ENCODE results near the gene SEC31A.
A peak's percentile ranks its signal among the peaks of the same experiment; 100 is the strongest.
"Not testable (repeated sequence)": the region's sequence is repeated elsewhere in the genome, so short reads cannot be mapped to it uniquely, and the experiment has no call there.

SEC31A gene

GRCh38 chr4:82825425-82825824 lies 65.5 kb downstream of the SEC31A start:
- no peak for DNase-seq (ENCODE audit: low spot score)

- no peak for DNase-seq (ENCODE audit: low spot score)
Measured at GRCh38 chr4:82823062-82823461, 67.9 kb downstream of the SEC31A start.

- DNase-seq (ENCODE audit: low spot score): no peak
Measured at GRCh38 chr4:82820689-82821088, 70.3 kb downstream of the SEC31A start.

- no peak for DNase-seq (ENCODE audit: low spot score)
Measured at GRCh38 chr4:82818664-82819662, 72.0 kb downstream of the SEC31A start.

GRCh38 chr4:82816874-82817273 lies 74.1 kb downstream of the SEC31A start:
- DNase-seq (ENCODE audit: low spot score): not testable (repeated sequence)

- DNase-seq (ENCODE audit: low spot score): no peak
Measured at GRCh38 chr4:82814034-82814433, 76.9 kb downstream of the SEC31A start.

GRCh38 chr4:82811838-82812341 lies 79.1 kb downstream of the SEC31A start:
- no peak for DNase-seq (ENCODE audit: low spot score)

- no peak for DNase-seq (ENCODE audit: low spot score)
Measured at GRCh38 chr4:82811392-82811791, 79.6 kb downstream of the SEC31A start.

- peak; percentile 17 for DNase-seq (ENCODE audit: low spot score)
Measured at GRCh38 chr4:82810176-82810575, 80.8 kb downstream of the SEC31A start.

GRCh38 chr4:82809619-82810018 lies 81.3 kb downstream of the SEC31A start:
- DNase-seq (ENCODE audit: low spot score): no peak

- no peak for DNase-seq (ENCODE audit: low spot score)
Measured at GRCh38 chr4:82803746-82804145, 87.2 kb downstream of the SEC31A start.

GRCh38 chr4:82802911-82803310 lies 88.0 kb downstream of the SEC31A start:
- no peak for DNase-seq (ENCODE audit: low spot score)

- DNase-seq (ENCODE audit: low spot score): peak; percentile 38
Measured at GRCh38 chr4:82801910-82802521, 88.9 kb downstream of the SEC31A start.

- no peak for DNase-seq (ENCODE audit: low spot score)
Measured at GRCh38 chr4:82799006-82799881, 91.7 kb downstream of the SEC31A start.

GRCh38 chr4:82798168-82799005 lies 92.6 kb downstream of the SEC31A start, which contains the start of gene SCD5:
SCD5 (minus strand) TSS chr4:82798796; CDS start chr4:82798537, 259 bp downstream.
- peak; percentile 89 for DNase-seq (ENCODE audit: low spot score)

- DNase-seq (ENCODE audit: low spot score): peak; percentile 50
Measured at GRCh38 chr4:82797405-82798111, 93.4 kb downstream of the SEC31A start.

GRCh38 chr4:82797040-82797404 lies 93.9 kb downstream of the SEC31A start:
- peak; percentile 50 for DNase-seq (ENCODE audit: low spot score)

- DNase-seq (ENCODE audit: low spot score): no peak
Measured at GRCh38 chr4:82792912-82793649, 97.9 kb downstream of the SEC31A start.

- no peak for DNase-seq (ENCODE audit: low spot score)
Measured at GRCh38 chr4:82791179-82791578, 99.8 kb downstream of the SEC31A start.

Measured in kidney tubule cell (primary cell).